Measurements from ENCODE around the gene VWA5B2. TPM values are rescaled to one million over a fixed set of nuclear protein-coding genes. Genes with fewer than 3 reads are reported as not detected.
A peak's percentile ranks its signal among the peaks of the same experiment; 100 is the strongest.

VWA5B2 gene
- total and polyA plus RNA-seq, 2 of the 13 experiments (the other 11 are each of a cell fraction or from before 2014, with no cell fraction given) = 0.03 to 0.04 TPM

DNA sequence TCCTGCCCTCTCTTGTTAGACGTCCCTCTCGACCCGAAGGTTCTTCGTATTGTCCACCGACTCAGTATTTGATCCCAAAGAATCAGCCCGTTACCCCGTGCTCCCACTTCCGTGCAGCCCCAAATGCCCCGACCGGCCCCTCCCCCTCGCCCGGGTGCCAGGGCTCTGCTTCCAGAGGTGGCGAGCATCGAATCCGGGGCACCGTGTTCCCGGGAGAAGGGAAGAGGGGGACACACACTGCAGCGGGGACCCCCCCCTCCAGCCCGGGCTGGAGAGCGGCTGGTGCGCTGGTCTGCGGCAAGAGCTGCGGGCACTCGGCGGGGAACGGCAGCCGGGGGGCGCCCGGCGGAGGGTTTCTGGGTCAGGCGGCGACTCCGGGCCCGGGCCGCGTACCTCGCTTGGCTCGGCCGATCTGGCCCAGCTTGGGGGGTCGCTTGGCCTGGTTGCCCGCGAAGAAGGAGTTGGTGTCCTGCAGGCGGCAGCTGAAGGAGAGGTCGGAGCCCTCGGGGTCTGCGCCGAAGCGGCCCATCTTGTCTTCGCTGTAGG is 31.4 kb downstream of the VWA5B2 start:
- H3K27ac ChIP-seq (ENCODE audit: extremely low read length, insufficient read depth, low read length) = no peak overlapping the region
- DNase-seq (ENCODE audit: low spot score) (no peak), FAIRE-seq (no peak), ATAC-seq (peak; percentile 18)
- peaks cover 24% of the 10 kb centered on the region for H3K4me1 ChIP-seq (ENCODE audit: insufficient read depth, low read length)
- CTCF ChIA-PET (ENCODE audit: low intra/inter-chr PET ratio, low total read pairs) = no interaction called here
- BruUV-seq (replicated peaks) = no TSS peak
- H3K27me3 ChIP-seq (ENCODE audit: control insufficient read depth in 1 of 2, insufficient read depth in 2 of 2, low read length in 2 of 2) = peaks cover 3 to 27% of the 10 kb centered on the region in 2 experiments
- no peaks in the 10 kb centered on the region for H3K79me2 ChIP-seq (ENCODE audit: insufficient read depth, low read length)
- H3K4me3 ChIP-seq (replicated peaks in 1 of 3; ENCODE audit: insufficient read depth in 1 of 3, low read depth in 2 of 3, low read length in 3 of 3) = peak overlapping the region; percentile 61 to 73 (median 62)
- intact Hi-C loops (cut with micrococcal nuclease; ENCODE audit: unreplicated experiment) = loop anchor here (1.0 kb wide), 1 partner anchor 25 kb away; no protein-coding TSS in a partner anchor
- in situ Hi-C loops (cut with HindIII; ENCODE audit: extremely low pct_ligation_motif_present, low pct_unique_long_range_greater_than_20kb) = no loop called here
- POLR2A ChIA-PET = interaction anchor here (1.6 kb wide), 1 partner anchor 11 kb away, joined by 8 read pairs; no protein-coding TSS in a partner anchor
- H3K9ac ChIP-seq (ENCODE audit: insufficient read depth, low read depth, low read length) = no peak overlapping the region
- no peaks in the 10 kb centered on the region for H3K9me3 ChIP-seq (ENCODE audit: low read length)
- WGBS (ENCODE audit: low lambda C conversion rate) = 0% methylated on average over 11 of the region's 49 CpGs
- no peak overlapping the region for H2AFZ ChIP-seq (ENCODE audit: low read length)
- H3K36me3 ChIP-seq (replicated peaks in 1 of 2; ENCODE audit: control insufficient read depth in 1 of 2, insufficient read depth in 2 of 2, low read length in 2 of 2) = 0 out of 5 replicates have a peak, but pooled peaks cover 0 to 1% of the 10 kb centered on the region in 2 experiments
- peaks cover 12% of the 10 kb centered on the region; the same call in 1 of the 2 replicates for H4K20me1 ChIP-seq (ENCODE audit: insufficient read depth, low read length)
- peak overlapping the region; percentile 84 for H3K4me2 ChIP-seq (ENCODE audit: low read depth, low read length)
- TF ChIP-seq NR3C1 (CRISPR knock-in tag; IDR thresholded peaks at IDR 0.05) (no peak), HDAC2 (CRISPR knock-in tag; IDR thresholded peaks at IDR 0.05) (no peak), BRD4 (CRISPR knock-in tag; IDR thresholded peaks at IDR 0.05) (no peak), ZNF263 (CRISPR knock-in tag; IDR thresholded peaks at IDR 0.05) (0 out of 2 replicates have a peak, but pooled peaks have one; percentile 29), GABPB1 (CRISPR knock-in tag; IDR thresholded peaks at IDR 0.05) (0 out of 2 replicates have a peak, but pooled peaks have one; percentile 16), MATR3 (CRISPR knock-in tag; IDR thresholded peaks at IDR 0.05) (no peak), AGO2 (optimal IDR thresholded peaks at IDR 0.05; ENCODE audit: low read depth, low read length) (peak; percentile 1), HNRNPLL (IDR thresholded peaks at IDR 0.05; ENCODE audit: low read depth, low read length, poor library complexity, severe bottlenecking) (peak; percentile 32), EHMT2 (IDR thresholded peaks at IDR 0.05; ENCODE audit: borderline replicate concordance, low read depth, low read length) (no peak), ZNF501 (CRISPR knock-in tag; IDR thresholded peaks at IDR 0.05) (peak; percentile 48; the same call in 1 of the 2 replicates), ZNF251 (CRISPR knock-in tag; IDR thresholded peaks at IDR 0.05) (no peak), ZNF138 (CRISPR knock-in tag; IDR thresholded peaks at IDR 0.05; ENCODE audit: low read depth) (no peak), AGO1 (IDR thresholded peaks at IDR 0.05; ENCODE audit: low read depth, low read length, poor library complexity, severe bottlenecking) (peak; percentile 85)
- TF ChIP-seq, protein P1, sequence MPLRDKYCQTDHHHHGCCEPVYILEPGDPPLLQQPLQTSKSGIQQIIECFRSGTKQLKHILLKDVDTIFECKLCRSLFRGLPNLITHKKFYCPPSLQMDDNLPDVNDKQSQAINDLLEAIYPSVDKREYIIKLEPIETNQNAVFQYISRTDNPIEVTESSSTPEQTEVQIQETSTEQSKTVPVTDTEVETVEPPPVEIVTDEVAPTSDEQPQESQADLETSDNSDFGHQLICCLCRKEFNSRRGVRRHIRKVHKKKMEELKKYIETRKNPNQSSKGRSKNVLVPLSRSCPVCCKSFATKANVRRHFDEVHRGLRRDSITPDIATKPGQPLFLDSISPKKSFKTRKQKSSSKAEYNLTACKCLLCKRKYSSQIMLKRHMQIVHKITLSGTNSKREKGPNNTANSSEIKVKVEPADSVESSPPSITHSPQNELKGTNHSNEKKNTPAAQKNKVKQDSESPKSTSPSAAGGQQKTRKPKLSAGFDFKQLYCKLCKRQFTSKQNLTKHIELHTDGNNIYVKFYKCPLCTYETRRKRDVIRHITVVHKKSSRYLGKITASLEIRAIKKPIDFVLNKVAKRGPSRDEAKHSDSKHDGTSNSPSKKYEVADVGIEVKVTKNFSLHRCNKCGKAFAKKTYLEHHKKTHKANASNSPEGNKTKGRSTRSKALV (CRISPR knock-in tag; IDR thresholded peaks at IDR 0.05) = 0 out of 2 replicates have a peak, but pooled peaks have one; percentile 8
- TF ChIP-seq, protein P2, sequence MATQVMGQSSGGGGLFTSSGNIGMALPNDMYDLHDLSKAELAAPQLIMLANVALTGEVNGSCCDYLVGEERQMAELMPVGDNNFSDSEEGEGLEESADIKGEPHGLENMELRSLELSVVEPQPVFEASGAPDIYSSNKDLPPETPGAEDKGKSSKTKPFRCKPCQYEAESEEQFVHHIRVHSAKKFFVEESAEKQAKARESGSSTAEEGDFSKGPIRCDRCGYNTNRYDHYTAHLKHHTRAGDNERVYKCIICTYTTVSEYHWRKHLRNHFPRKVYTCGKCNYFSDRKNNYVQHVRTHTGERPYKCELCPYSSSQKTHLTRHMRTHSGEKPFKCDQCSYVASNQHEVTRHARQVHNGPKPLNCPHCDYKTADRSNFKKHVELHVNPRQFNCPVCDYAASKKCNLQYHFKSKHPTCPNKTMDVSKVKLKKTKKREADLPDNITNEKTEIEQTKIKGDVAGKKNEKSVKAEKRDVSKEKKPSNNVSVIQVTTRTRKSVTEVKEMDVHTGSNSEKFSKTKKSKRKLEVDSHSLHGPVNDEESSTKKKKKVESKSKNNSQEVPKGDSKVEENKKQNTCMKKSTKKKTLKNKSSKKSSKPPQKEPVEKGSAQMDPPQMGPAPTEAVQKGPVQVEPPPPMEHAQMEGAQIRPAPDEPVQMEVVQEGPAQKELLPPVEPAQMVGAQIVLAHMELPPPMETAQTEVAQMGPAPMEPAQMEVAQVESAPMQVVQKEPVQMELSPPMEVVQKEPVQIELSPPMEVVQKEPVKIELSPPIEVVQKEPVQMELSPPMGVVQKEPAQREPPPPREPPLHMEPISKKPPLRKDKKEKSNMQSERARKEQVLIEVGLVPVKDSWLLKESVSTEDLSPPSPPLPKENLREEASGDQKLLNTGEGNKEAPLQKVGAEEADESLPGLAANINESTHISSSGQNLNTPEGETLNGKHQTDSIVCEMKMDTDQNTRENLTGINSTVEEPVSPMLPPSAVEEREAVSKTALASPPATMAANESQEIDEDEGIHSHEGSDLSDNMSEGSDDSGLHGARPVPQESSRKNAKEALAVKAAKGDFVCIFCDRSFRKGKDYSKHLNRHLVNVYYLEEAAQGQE (IDR thresholded peaks at IDR 0.05; ENCODE audit: borderline replicate concordance in 1 of 2, low read depth in 1 of 2, low read length in 2 of 2) = 0 out of 4 replicates have a peak, but pooled peaks of 1 of the 2 experiments have one; percentile 20
- TF ChIP-seq, protein P3, sequence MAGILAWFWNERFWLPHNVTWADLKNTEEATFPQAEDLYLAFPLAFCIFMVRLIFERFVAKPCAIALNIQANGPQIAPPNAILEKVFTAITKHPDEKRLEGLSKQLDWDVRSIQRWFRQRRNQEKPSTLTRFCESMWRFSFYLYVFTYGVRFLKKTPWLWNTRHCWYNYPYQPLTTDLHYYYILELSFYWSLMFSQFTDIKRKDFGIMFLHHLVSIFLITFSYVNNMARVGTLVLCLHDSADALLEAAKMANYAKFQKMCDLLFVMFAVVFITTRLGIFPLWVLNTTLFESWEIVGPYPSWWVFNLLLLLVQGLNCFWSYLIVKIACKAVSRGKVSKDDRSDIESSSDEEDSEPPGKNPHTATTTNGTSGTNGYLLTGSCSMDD (CRISPR knock-in tag; IDR thresholded peaks at IDR 0.05) = no peak
- TF ChIP-seq, protein P4, sequence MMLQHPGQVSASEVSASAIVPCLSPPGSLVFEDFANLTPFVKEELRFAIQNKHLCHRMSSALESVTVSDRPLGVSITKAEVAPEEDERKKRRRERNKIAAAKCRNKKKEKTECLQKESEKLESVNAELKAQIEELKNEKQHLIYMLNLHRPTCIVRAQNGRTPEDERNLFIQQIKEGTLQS (CRISPR knock-in tag; IDR thresholded peaks at IDR 0.05) = 0 out of 2 replicates have a peak, but pooled peaks have one; percentile 17

Data from HepG2 (cell line).